MM.1S (cell line): ENCODE results near the gene VWA1.

Source experiments
- CTCF ChIP-seq: fragments of 300-600 bp; sonication (generic); IDR thresholded peaks from 2 replicates; pipeline ENCODE4 v1.5.1; 2016; ENCODE audit warnings: antibody characterized with exemption, low read length, mixed read lengths
- EZH2 ChIP-seq: fragments of 300-600 bp; sonication (generic); optimal IDR thresholded peaks from 2 replicates; pipeline ENCODE3; 2017; ENCODE audit warnings: low read depth, mild to moderate bottlenecking, antibody characterized with exemption, low read length, mixed read lengths

GRCh38 chr1:1438531-1439381, 3.3 kb downstream of the VWA1 start:
- TF ChIP-seq CTCF (no peak), EZH2 (no peak)
